Body of pancreas (tissue), 4 donors: Measurements from ENCODE around the gene ZBTB20.

Experiments used
- POLR2A ChIP-seq, 3 donors: fragments of 450-650 bp; IDR thresholded peaks; one replicate each; pipeline ENCODE4 v1.6.1; 2016; ENCODE audit warnings: antibody characterized with exemption in 3 of 3, mild to moderate bottlenecking in 2 of 3
- TF ChIP-seq, protein P1 (sequence below), 7 experiments: fragments of 450-650 bp in 4 of 7; fragments of 200-600 bp in 3 of 7; sonication (generic) in 3 of 7; IDR thresholded peaks; one replicate each; pipeline ENCODE4 v1.5.1; 2016 to 2019; ENCODE audit warnings: antibody characterized with exemption in 7 of 7

DNA sequence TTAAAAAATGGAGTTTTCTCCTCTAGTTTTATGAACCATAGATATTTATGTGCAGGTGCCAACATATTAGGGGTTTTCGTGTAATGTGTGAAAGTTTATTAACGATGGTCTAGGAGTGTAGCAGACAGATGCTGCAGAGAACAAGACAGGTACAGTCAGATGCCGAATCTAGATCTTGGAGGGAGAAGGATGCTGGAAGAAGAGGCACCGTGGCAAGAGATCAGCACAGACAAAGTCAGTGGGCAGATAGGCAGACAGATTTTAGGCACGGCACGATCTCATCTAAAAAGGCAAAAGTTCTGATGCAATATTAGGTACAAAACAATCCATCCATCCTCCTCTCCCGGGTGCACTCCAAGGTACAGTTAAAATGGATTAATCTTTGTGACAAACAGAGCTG is 691.7 kb downstream of the ZBTB20 start:
- TF ChIP-seq POLR2A (IDR thresholded peaks at IDR 0.05) = no peak
- TF ChIP-seq, protein P1, sequence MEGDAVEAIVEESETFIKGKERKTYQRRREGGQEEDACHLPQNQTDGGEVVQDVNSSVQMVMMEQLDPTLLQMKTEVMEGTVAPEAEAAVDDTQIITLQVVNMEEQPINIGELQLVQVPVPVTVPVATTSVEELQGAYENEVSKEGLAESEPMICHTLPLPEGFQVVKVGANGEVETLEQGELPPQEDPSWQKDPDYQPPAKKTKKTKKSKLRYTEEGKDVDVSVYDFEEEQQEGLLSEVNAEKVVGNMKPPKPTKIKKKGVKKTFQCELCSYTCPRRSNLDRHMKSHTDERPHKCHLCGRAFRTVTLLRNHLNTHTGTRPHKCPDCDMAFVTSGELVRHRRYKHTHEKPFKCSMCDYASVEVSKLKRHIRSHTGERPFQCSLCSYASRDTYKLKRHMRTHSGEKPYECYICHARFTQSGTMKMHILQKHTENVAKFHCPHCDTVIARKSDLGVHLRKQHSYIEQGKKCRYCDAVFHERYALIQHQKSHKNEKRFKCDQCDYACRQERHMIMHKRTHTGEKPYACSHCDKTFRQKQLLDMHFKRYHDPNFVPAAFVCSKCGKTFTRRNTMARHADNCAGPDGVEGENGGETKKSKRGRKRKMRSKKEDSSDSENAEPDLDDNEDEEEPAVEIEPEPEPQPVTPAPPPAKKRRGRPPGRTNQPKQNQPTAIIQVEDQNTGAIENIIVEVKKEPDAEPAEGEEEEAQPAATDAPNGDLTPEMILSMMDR (IDR thresholded peaks at IDR 0.05) = no peak
